K562 treated with DMSO at 1 percent for 12 hours (cell line): ENCODE results near the gene LAPTM5. TPM values are rescaled to one million over a fixed set of nuclear protein-coding genes. Genes with fewer than 3 reads are reported as not detected.

Experiments used
- total RNA-seq: library from RNA; unstranded; fragments of 300-600 nt; gene quantifications from 2 replicates; pipeline ENCODE4 v1.2.3, GENCODE V29; 2022; ENCODE audit not compliant: insufficient read depth

LAPTM5 gene
- total RNA-seq, result 31.0 and 62.9 TPM in 2 replicates

GRCh38 chr1:30757352-30758120 is at the start of gene LAPTM5:
TSS of gene LAPTM5 (minus strand) at chr1:30757774. CDS start at chr1:30757745, 29 bp downstream.

GRCh38 chr1:30723331-30723755 is 34.2 kb downstream of the LAPTM5 start, which contains the start of gene MATN1:
TSS of gene MATN1 (minus strand) at chr1:30723585. CDS start at chr1:30723551, 34 bp downstream.

Other genes starting within 250 kb of the LAPTM5 start
- not detected in 2 replicates for gene MATN1, start 34.2 kb downstream of the LAPTM5 start, total RNA-seq
- 22.1 and 63.7 TPM in 2 replicates for gene SDC3, start 151.0 kb upstream of the LAPTM5 start, total RNA-seq